Measurements from ENCODE around the gene PROKR1.
"Not testable (repeated sequence)": the region's sequence is repeated elsewhere in the genome, so short reads cannot be mapped to it uniquely, and the experiment has no call there.

PROKR1 gene

DNA sequence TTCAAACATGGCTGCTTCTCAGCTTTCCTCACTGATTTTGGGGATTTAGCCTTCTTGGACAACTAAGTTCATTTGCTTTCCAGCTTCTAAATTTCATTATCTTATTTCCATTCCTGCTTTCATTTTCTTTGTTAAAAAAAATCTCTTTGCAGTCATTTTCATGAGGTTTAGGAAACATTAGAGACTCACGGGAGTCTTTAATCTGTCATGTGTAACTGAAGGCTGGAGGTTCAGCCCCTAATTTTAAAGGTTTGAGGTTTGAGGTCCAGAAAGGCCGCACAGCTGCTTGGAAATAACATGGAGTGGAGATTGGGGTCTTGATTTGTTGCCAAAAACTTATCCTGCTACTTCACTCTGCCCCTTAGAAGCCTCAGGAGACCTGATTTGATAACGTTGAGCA, 30.3 kb downstream of the PROKR1 start:
- ChIA-PET POLR2A (no interaction called here), CTCF (no interaction called here)
- DNase-seq (ENCODE audit: extremely low spot score): no peak
- TF ChIP-seq CTBP1 (IDR thresholded peaks at IDR 0.05; ENCODE audit: borderline replicate concordance) (no peak), ELF4 (IDR thresholded peaks at IDR 0.05) (no peak), FOXA1 (IDR thresholded peaks at IDR 0.05) (no peak), ZNF384 (IDR thresholded peaks at IDR 0.05) (no peak), L3MBTL2 (conservative IDR thresholded peaks at IDR 0.05) (no peak)
- TF ChIP-seq, protein P1, sequence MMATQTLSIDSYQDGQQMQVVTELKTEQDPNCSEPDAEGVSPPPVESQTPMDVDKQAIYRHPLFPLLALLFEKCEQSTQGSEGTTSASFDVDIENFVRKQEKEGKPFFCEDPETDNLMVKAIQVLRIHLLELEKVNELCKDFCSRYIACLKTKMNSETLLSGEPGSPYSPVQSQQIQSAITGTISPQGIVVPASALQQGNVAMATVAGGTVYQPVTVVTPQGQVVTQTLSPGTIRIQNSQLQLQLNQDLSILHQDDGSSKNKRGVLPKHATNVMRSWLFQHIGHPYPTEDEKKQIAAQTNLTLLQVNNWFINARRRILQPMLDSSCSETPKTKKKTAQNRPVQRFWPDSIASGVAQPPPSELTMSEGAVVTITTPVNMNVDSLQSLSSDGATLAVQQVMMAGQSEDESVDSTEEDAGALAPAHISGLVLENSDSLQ (IDR thresholded peaks at IDR 0.05): no peak

DNA sequence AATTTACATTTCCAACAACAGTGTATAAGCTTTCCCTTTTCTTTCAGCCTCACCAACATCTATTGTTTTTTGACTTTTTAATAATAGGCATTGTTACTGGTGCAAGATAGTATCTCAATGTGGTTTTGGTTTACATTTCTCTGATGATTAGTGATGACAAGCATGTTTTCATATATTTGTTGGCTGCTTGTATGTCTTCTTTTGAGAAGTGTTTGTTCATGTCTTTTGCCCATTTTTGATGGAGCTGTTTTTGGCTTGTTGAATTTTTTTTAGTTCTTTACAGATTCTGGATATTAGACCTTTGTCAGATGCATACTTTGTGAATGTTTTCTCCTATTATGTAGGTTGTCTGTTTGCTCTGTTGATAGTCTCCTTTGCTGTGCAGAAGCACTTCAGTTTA, 32.1 kb downstream of the PROKR1 start:
- no peak for DNase-seq (ENCODE audit: extremely low spot score)
- ChIA-PET POLR2A (no interaction called here), CTCF (no interaction called here)
- TF ChIP-seq ELF4 (IDR thresholded peaks at IDR 0.05): no peak
- no peak for TF ChIP-seq CTBP1 (IDR thresholded peaks at IDR 0.05; ENCODE audit: borderline replicate concordance)
- no peak for TF ChIP-seq ARNT (IDR thresholded peaks at IDR 0.05)
- TF ChIP-seq SUZ12 (IDR thresholded peaks at IDR 0.05): no peak
- no peak for TF ChIP-seq BHLHE40 (IDR thresholded peaks at IDR 0.05; ENCODE audit: borderline replicate concordance)
- no peak for TF ChIP-seq SP1 (IDR thresholded peaks at IDR 0.05)
- no peak for TF ChIP-seq TARDBP (IDR thresholded peaks at IDR 0.05)
- no peak for TF ChIP-seq LEF1 (IDR thresholded peaks at IDR 0.05; ENCODE audit: borderline replicate concordance)
- no peak for TF ChIP-seq NFRKB (IDR thresholded peaks at IDR 0.05)
- TF ChIP-seq, protein P1 (IDR thresholded peaks at IDR 0.05): no peak
- TF ChIP-seq ZNF384 (IDR thresholded peaks at IDR 0.05): no peak
- TF ChIP-seq L3MBTL2 (conservative IDR thresholded peaks at IDR 0.05): no peak

DNA sequence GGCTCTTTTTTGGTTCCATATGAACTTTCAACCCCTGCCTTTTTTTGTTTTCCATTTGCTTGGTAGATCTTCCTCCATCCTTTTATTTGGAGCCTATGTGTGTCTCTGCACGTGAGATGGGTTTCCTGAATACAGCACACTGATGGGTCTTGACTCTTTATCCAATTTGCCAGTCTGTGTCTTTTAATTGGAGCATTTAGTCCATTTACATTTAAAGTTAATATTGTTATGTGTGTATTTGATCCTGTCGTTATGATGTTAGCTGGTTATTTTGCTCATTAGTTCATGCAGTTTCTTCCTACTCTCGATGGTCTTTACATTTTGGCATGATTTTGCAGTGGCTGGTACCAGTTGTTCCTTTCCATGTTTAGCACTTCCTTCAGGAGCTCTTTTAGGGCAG, 34.5 kb downstream of the PROKR1 start:
- CTCF ChIA-PET; POLR2A ChIA-PET; DNase-seq (ENCODE audit: extremely low spot score): not testable (repeated sequence)

DNA sequence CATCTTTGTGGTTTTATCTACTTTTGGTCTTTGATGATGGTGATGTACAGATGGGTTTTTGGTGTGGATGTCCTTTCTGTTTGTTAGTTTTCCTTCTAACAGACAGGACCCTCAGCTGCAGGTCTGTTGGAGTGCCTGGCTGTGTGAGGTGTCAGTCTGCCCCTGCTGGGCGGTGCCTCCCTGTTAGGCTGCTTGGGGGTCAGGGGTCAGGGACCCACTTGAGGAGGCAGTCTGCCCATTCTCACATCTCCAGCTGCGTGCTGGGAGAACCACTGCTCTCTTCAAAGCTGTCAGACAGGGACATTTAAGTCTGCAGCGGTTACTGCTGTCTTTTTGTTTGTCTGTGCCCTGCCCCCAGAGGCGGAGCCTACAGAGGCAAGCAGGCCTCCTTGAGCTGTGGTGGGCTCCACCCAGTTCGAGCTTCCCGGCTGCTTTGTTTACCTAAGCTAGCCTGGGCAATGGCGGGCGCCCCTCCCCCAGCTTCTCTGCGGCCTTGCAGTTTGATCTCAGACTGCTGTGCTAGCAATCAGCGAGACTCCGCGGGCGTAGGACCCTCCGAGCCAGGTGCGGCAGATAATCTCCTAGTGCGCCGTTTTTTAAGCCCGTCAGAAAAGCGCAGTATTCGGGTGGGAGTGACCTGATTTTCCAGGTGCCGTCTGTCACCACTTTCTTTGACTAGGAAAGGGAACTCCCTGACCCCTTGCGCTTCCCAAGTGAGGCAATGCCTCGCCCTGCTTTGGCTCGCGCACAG, 36.0 kb downstream of the PROKR1 start:
- POLR2A ChIA-PET; DNase-seq (ENCODE audit: extremely low spot score); CTCF ChIA-PET: not testable (repeated sequence)

DNA sequence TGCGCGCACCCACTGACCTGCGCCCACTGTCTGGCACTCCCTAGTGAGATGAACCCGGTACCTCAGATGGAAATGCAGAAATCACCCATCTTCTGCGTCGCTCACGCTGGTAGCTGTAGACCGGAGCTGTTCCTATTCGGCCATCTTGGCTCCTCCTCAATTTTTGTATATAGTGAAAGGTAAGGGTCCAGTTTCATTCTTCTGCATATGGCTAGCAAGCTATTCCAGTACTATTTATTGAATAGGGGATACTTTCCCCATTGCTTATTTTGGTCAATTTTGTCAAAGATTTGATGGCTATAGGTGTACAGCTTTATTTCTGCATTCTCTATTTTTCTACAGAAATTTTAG, 36.5 kb downstream of the PROKR1 start:
- CTCF ChIA-PET; POLR2A ChIA-PET; DNase-seq (ENCODE audit: extremely low spot score): not testable (repeated sequence)

DNA sequence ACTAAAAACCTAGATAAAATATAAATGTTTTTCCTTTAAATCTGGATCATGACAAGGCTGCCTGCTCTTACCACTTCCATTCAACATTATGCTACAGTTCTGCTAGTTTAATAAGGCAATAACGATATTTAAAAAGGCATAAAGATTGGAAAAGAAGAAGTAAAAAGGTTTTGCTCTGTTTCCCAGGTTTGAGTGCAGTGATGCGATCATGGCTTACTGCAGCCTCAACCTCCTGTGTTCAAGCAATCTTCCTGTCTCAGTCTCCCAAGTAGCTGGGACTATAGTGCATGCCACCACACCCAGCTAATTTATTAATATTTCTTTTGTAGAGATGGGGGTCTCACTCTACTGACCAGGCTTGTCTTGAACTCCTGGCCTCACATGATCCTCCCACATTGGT, 40.8 kb downstream of the PROKR1 start:
- CTCF ChIA-PET: no interaction called here
- no peak for DNase-seq (ENCODE audit: extremely low spot score)
- POLR2A ChIA-PET: no interaction called here
- no peak for TF ChIP-seq FOXA1 (IDR thresholded peaks at IDR 0.05)
- no peak for TF ChIP-seq BHLHE40 (IDR thresholded peaks at IDR 0.05; ENCODE audit: borderline replicate concordance)
- TF ChIP-seq NFRKB (IDR thresholded peaks at IDR 0.05): no peak
- no peak for TF ChIP-seq ELF4 (IDR thresholded peaks at IDR 0.05)
- TF ChIP-seq, protein P1 (IDR thresholded peaks at IDR 0.05): no peak
- TF ChIP-seq SP1 (IDR thresholded peaks at IDR 0.05): no peak

DNA sequence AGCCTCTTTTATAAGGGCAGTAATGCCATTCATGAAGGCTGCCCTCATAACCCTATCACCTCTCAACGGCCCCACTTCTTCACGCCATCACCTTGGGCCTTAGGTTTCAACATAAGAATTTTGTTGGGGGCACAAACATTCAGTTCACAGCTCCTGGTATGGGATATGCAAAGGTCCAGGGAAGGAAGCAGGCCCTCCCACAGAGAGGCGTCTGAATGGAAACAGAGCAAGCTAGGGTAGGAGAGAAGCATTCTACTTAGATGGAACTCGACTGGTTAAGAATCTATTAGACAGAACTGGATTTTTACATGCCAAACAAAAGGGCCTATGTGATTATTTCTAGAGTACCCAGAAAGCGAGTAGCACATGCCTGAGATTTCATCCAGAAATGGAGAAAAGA, 42.8 kb downstream of the PROKR1 start:
- ChIA-PET POLR2A (no interaction called here), CTCF (no interaction called here)
- no peak for DNase-seq (ENCODE audit: extremely low spot score)
- no peak for TF ChIP-seq FOXA1 (IDR thresholded peaks at IDR 0.05)
- TF ChIP-seq SUZ12 (IDR thresholded peaks at IDR 0.05): no peak
- TF ChIP-seq, protein P1 (IDR thresholded peaks at IDR 0.05): no peak
- TF ChIP-seq ZNF384 (IDR thresholded peaks at IDR 0.05): no peak
- no peak for TF ChIP-seq ARNT (IDR thresholded peaks at IDR 0.05)
- TF ChIP-seq HDGF (IDR thresholded peaks at IDR 0.05; ENCODE audit: borderline replicate concordance): no peak
- TF ChIP-seq NFRKB (IDR thresholded peaks at IDR 0.05): no peak

DNA sequence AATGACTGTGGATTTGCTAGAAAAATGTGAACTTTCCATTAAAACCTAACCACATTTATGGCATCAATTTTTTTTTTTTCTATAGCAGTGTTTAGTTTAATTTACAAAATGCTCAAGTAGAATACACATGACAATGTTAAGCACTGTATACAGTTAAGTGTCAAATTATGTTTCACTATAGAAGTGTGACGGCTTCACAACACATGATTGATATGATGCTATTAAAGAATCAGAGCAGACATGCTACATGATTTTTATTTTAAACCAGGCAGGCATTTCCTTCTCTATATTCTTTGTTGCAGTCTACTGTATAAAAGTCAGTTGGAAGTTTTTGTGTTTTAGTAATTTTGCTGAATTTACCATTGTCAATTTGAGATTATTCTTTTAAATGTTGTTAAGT, 43.6 kb downstream of the PROKR1 start:
- DNase-seq (ENCODE audit: extremely low spot score): no peak
- POLR2A ChIA-PET: no interaction called here
- TF ChIP-seq CTBP1 (IDR thresholded peaks at IDR 0.05; ENCODE audit: borderline replicate concordance) (no peak), LEF1 (IDR thresholded peaks at IDR 0.05; ENCODE audit: borderline replicate concordance) (no peak), NFRKB (IDR thresholded peaks at IDR 0.05) (no peak), FOXA1 (IDR thresholded peaks at IDR 0.05) (no peak), FOXK2 (IDR thresholded peaks at IDR 0.05) (no peak), SUZ12 (IDR thresholded peaks at IDR 0.05) (no peak), ELF4 (IDR thresholded peaks at IDR 0.05) (no peak), HDGF (IDR thresholded peaks at IDR 0.05; ENCODE audit: borderline replicate concordance) (no peak), L3MBTL2 (conservative IDR thresholded peaks at IDR 0.05) (no peak), ARNT (IDR thresholded peaks at IDR 0.05) (no peak), FOXM1 (IDR thresholded peaks at IDR 0.05; ENCODE audit: borderline replicate concordance) (no peak), ZNF384 (IDR thresholded peaks at IDR 0.05) (no peak), TARDBP (IDR thresholded peaks at IDR 0.05) (no peak), SP1 (IDR thresholded peaks at IDR 0.05) (no peak)
- TF ChIP-seq, protein P1 (IDR thresholded peaks at IDR 0.05): no peak
- CTCF ChIA-PET: no interaction called here

Measured in HEK293T (cell line).